H1 (cell line): ENCODE measurements around the gene S1PR3. TPM values are rescaled to one million over a fixed set of nuclear protein-coding genes. Genes with fewer than 3 reads are reported as not detected.

ENCODE experiments used
- CTCF ChIA-PET: fragments of 300-600 bp; sonication (Branson Sonifier 250); formaldehyde crosslinking; loops from one replicate; lab custom pipeline; 2021; ENCODE audit not compliant: partially characterized antibody; lab: Charles Lee
- POLR2A ChIA-PET: fragments of 300-600 bp; sonication (Branson Sonifier 250); formaldehyde crosslinking; loops from one replicate; lab custom pipeline; 2021; ENCODE audit warnings: inconsistent platforms; ENCODE audit not compliant: partially characterized antibody; lab: Charles Lee
- DNase-seq, 2 experiments: peaks; one replicate each; pipeline versions ENCODE4 v3.0.0 to v3.0.0-alpha.2; 2010 to 2022; ENCODE audit warnings: low spot score in 2 of 2, low read depth in 1 of 2, mixed read lengths in 1 of 2
- FAIRE-seq: peaks from 2 replicates; lab custom pipeline; 2011; peaks lifted over from hg19 to GRCh38; lab: Jason Lieb, UNC
- H2AFZ ChIP-seq: 2 replicates; pipeline ENCODE4 v1.8.1; 2012; ENCODE audit warnings: low read length, inconsistent platforms
- H2AK5ac ChIP-seq: 2 replicates; pipeline ENCODE4 v1.6.1; 2013; ENCODE audit warnings: low read depth, low read length
- H2BK120ac ChIP-seq: replicated peaks from 2 replicates; pipeline ENCODE3; 2013; ENCODE audit warnings: low read depth, low read length, inconsistent platforms
- H2BK12ac ChIP-seq: 2 replicates; pipeline ENCODE4 v1.6.1; 2013; ENCODE audit warnings: low read depth, low read length
- H2BK15ac ChIP-seq: 2 replicates; pipeline ENCODE4 v1.6.1; 2013; ENCODE audit warnings: low read length
- H2BK20ac ChIP-seq: 2 replicates; pipeline ENCODE4 v1.6.1; 2013; ENCODE audit warnings: low read length
- H2BK5ac ChIP-seq: 2 replicates; pipeline ENCODE4 v1.6.1; 2013; ENCODE audit warnings: low read depth, low read length
- H3K14ac ChIP-seq: 2 replicates; pipeline ENCODE4 v1.6.1; 2013; ENCODE audit warnings: inconsistent platforms; ENCODE audit not compliant: insufficient read length
- H3K18ac ChIP-seq: 2 replicates; pipeline ENCODE4 v1.6.1; 2013; ENCODE audit warnings: low read length; ENCODE audit errors: extremely low read depth
- H3K23ac ChIP-seq: 2 replicates; pipeline ENCODE4 v1.6.1; 2013; ENCODE audit warnings: inconsistent platforms; ENCODE audit not compliant: insufficient read length
- H3K23me2 ChIP-seq: 2 replicates; pipeline ENCODE4 v1.6.1; 2013; ENCODE audit warnings: low read depth, low read length
- H3K27ac ChIP-seq: 2 replicates; pipeline ENCODE4 v1.6.1; 2011; ENCODE audit warnings: low read depth, low read length, inconsistent platforms
- H3K27me3 ChIP-seq, 4 experiments: replicated peaks in 1 of 4; 1 replicate in 1 of 4; 2 replicates in 3 of 4; pipeline versions ENCODE4 v1.6.1 to v1.8.1; 2011 to 2013; ENCODE audit warnings: low read length in 3 of 4, mild to moderate bottlenecking in 3 of 4, inconsistent platforms in 2 of 4, mixed read lengths in 2 of 4, moderate library complexity in 1 of 4; ENCODE audit not compliant: control insufficient read depth in 3 of 4, insufficient read depth in 3 of 4; ENCODE audit errors: extremely low read depth in 1 of 4
- H3K36me3 ChIP-seq, 4 experiments: 2 replicates each; pipeline versions ENCODE4 v1.6.1 to v1.8.1; 2011 to 2013; ENCODE audit warnings: mild to moderate bottlenecking in 4 of 4, low read length in 3 of 4, moderate library complexity in 2 of 4, control low read depth in 1 of 4, inconsistent platforms in 1 of 4; ENCODE audit not compliant: insufficient read depth in 4 of 4, control insufficient read depth in 2 of 4
- H3K4ac ChIP-seq: replicated peaks from 2 replicates; pipeline ENCODE3; 2013; ENCODE audit warnings: low read length, low read depth, mixed read lengths, inconsistent platforms; ENCODE audit not compliant: insufficient read length
- H3K4me1 ChIP-seq, 4 experiments: replicated peaks in 1 of 4; 1 replicate in 1 of 4; 2 replicates in 3 of 4; pipeline versions ENCODE4 v1.6.1 to v1.8.1; 2011 to 2013; ENCODE audit warnings: low read length in 3 of 4, inconsistent platforms in 2 of 4, mixed read lengths in 1 of 4; ENCODE audit not compliant: insufficient read depth in 4 of 4, control insufficient read depth in 3 of 4
- H3K4me2 ChIP-seq, 2 experiments: 2 replicates each; pipeline versions ENCODE4 v1.6.1 to v1.8.1; 2011 to 2013; ENCODE audit warnings: low read depth in 2 of 2, low read length in 2 of 2, control low read depth in 1 of 2, inconsistent platforms in 1 of 2, mild to moderate bottlenecking in 1 of 2; ENCODE audit not compliant: insufficient read depth in 1 of 2
- H3K4me3 ChIP-seq, 4 experiments: fragments of 200-600, 300-600 bp in 1 of 4; sonication (generic), shearing (Covaris generic), sonication (Bioruptor Twin) in 1 of 4; 2 replicates each; pipeline versions ENCODE4 v1.5.1 to v1.8.1; 2011 to 2016; ENCODE audit warnings: low read length in 4 of 4, low read depth in 3 of 4, control low read depth in 2 of 4, inconsistent platforms in 2 of 4, mild to moderate bottlenecking in 2 of 4, mixed read lengths in 1 of 4, moderate library complexity in 1 of 4; ENCODE audit not compliant: insufficient read depth in 2 of 4; ENCODE audit errors: extremely low read depth in 1 of 4
- H3K56ac ChIP-seq: replicated peaks from 2 replicates; pipeline ENCODE3; 2013; ENCODE audit warnings: low read depth, mild to moderate bottlenecking, mixed read lengths, low read length, inconsistent platforms; ENCODE audit not compliant: insufficient read length
- H3K79me1 ChIP-seq: 2 replicates; pipeline ENCODE4 v1.6.1; 2013; ENCODE audit warnings: low read depth, low read length, control low read depth
- H3K79me2 ChIP-seq, 2 experiments: 2 replicates each; pipeline versions ENCODE4 v1.6.1 to v1.8.1; 2012 to 2013; ENCODE audit warnings: low read length in 2 of 2, mild to moderate bottlenecking in 2 of 2, inconsistent platforms in 1 of 2; ENCODE audit not compliant: insufficient read depth in 2 of 2, control insufficient read depth in 1 of 2
- H3K9ac ChIP-seq, 4 experiments: replicated peaks in 1 of 4; 1 replicate in 1 of 4; 2 replicates in 3 of 4; pipeline versions ENCODE4 v1.6.1 to v1.8.1; 2011 to 2013; ENCODE audit warnings: low read depth in 3 of 4, low read length in 3 of 4, control low read depth in 2 of 4, mild to moderate bottlenecking in 2 of 4, moderate library complexity in 2 of 4, inconsistent platforms in 1 of 4; ENCODE audit errors: extremely low read depth in 1 of 4
- H3K9me3 ChIP-seq, 2 experiments: 2 replicates each; pipeline versions ENCODE4 v1.6.1 to v1.8.1; 2012 to 2013; ENCODE audit warnings: mild to moderate bottlenecking in 2 of 2, moderate library complexity in 2 of 2, control low read depth in 1 of 2, inconsistent platforms in 1 of 2, low read depth in 1 of 2, low read length in 1 of 2, mixed read lengths in 1 of 2; ENCODE audit not compliant: insufficient read depth in 2 of 2
- H4K20me1 ChIP-seq, 2 experiments: replicated peaks in 1 of 2; 2 replicates each; pipeline versions ENCODE3 to v1.8.1; 2011 to 2013; ENCODE audit warnings: inconsistent platforms in 2 of 2, low read length in 2 of 2, mild to moderate bottlenecking in 1 of 2; ENCODE audit not compliant: insufficient read depth in 2 of 2, control insufficient read depth in 1 of 2
- H4K5ac ChIP-seq: 2 replicates; pipeline ENCODE4 v1.6.1; 2013; ENCODE audit warnings: low read length, low read depth, mixed read lengths, inconsistent platforms; ENCODE audit not compliant: insufficient read length
- H4K8ac ChIP-seq: 2 replicates; pipeline ENCODE4 v1.8.0; 2013; ENCODE audit warnings: mild to moderate bottlenecking, moderate library complexity, low read length, inconsistent platforms; ENCODE audit not compliant: insufficient read depth; ENCODE audit errors: extremely low read depth
- H4K91ac ChIP-seq: replicated peaks from 2 replicates; pipeline ENCODE3; 2013; ENCODE audit warnings: low read length, mixed read lengths, inconsistent platforms; ENCODE audit not compliant: insufficient read length
- GABPA ChIP-seq: IDR thresholded peaks from 2 replicates; pipeline ENCODE4 v1.6.1; 2011; ENCODE audit warnings: mild to moderate bottlenecking, low read length, moderate library complexity, borderline replicate concordance; ENCODE audit not compliant: insufficient read depth
- MAFK ChIP-seq: IDR thresholded peaks from 2 replicates; pipeline ENCODE4 v1.6.1; 2012; ENCODE audit warnings: low read depth, mild to moderate bottlenecking, improper control_type of control experiment, low read length
- POLR2A ChIP-seq, 2 experiments: IDR thresholded peaks; 1 replicate in 1 of 2; 2 replicates in 1 of 2; pipeline ENCODE4 v1.6.1; 2011; ENCODE audit warnings: low read depth in 2 of 2, low read length in 2 of 2, mild to moderate bottlenecking in 2 of 2; ENCODE audit errors: control extremely low read depth in 1 of 2
- RAD21 ChIP-seq, 2 experiments: IDR thresholded peaks in 1 of 2; conservative IDR thresholded peaks in 1 of 2; 2 replicates each; pipeline ENCODE4 v1.6.1; 2011; ENCODE audit warnings: low read depth in 2 of 2, low read length in 2 of 2, improper control_type of control experiment in 1 of 2, inconsistent platforms in 1 of 2, mild to moderate bottlenecking in 1 of 2, moderate library complexity in 1 of 2
- SIRT6 ChIP-seq: IDR thresholded peaks from one replicate; pipeline ENCODE4 v1.7.1; 2012; ENCODE audit warnings: low read length, inconsistent platforms
- SIX5 ChIP-seq: IDR thresholded peaks from 2 replicates; pipeline ENCODE4 v1.6.1; 2011; ENCODE audit warnings: mild to moderate bottlenecking, low read depth, low read length
- SP2 ChIP-seq: IDR thresholded peaks from 2 replicates; pipeline ENCODE4 v1.6.1; 2012; ENCODE audit warnings: mild to moderate bottlenecking, low read length, inconsistent platforms
- SP4 ChIP-seq: IDR thresholded peaks from 2 replicates; pipeline ENCODE4 v1.6.1; 2012; ENCODE audit warnings: low read length, inconsistent platforms
- SRF ChIP-seq: IDR thresholded peaks from 2 replicates; pipeline ENCODE4 v1.6.1; 2011; ENCODE audit warnings: mild to moderate bottlenecking, low read depth, low read length, moderate library complexity
- TAF1 ChIP-seq: IDR thresholded peaks from 2 replicates; pipeline ENCODE4 v1.6.1; 2011; ENCODE audit warnings: mild to moderate bottlenecking, low read depth, low read length
- WGBS, 2 experiments: shearing (Covaris generic) in 1 of 2; methylation state at CpG; one replicate each; pipeline versions ENCODE4 v1.1.6 to v1.1.7; 2013 to 2015; ENCODE audit warnings: low lambda C conversion rate in 2 of 2, mixed read lengths in 2 of 2, inconsistent platforms in 1 of 2, low coverage in 1 of 2, missing lambda C conversion rate in 1 of 2; ENCODE audit not compliant: insufficient replicate concordance in 2 of 2, insufficient coverage in 1 of 2, insufficient read length in 1 of 2; ENCODE audit errors: extremely low coverage in 1 of 2, missing lambda C conversion rate in 1 of 2; 5-methylcytosine and 5-hydroxymethylcytosine counted together
- polyA plus RNA-seq, 7 experiments: library from polyadenylated mRNA; depleted of rRNA in 3 of 7; stranded (reverse) in 5 of 7; unstranded in 2 of 7; fragments of >200 nt in 5 of 7; fragments of 200-250 nt in 2 of 7; gene quantifications; 1 replicate in 5 of 7; 2 replicates in 1 of 7; 4 replicates in 1 of 7; pipeline versions ENCODE4 v1.2.1 to v1.2.3, GENCODE V29; 2011 to 2013; ENCODE audit warnings: missing spikeins in 2 of 7, mixed read lengths in 2 of 7
- total RNA-seq: library from RNA; stranded (reverse); fragmentation: NEBNext Ultra II Directional; extraction: Animal tissue kit (Norgen Biotek cat#: 25700); gene quantifications from 2 replicates; pipeline ENCODE4 v1.2.1, GENCODE V29; 2021

Gene S1PR3
- total and polyA plus RNA-seq, 2 of the 8 experiments (the other 6 are each of a cell fraction or from before 2014, with no cell fraction given) = 3.7 to 6.4 TPM

DNA sequence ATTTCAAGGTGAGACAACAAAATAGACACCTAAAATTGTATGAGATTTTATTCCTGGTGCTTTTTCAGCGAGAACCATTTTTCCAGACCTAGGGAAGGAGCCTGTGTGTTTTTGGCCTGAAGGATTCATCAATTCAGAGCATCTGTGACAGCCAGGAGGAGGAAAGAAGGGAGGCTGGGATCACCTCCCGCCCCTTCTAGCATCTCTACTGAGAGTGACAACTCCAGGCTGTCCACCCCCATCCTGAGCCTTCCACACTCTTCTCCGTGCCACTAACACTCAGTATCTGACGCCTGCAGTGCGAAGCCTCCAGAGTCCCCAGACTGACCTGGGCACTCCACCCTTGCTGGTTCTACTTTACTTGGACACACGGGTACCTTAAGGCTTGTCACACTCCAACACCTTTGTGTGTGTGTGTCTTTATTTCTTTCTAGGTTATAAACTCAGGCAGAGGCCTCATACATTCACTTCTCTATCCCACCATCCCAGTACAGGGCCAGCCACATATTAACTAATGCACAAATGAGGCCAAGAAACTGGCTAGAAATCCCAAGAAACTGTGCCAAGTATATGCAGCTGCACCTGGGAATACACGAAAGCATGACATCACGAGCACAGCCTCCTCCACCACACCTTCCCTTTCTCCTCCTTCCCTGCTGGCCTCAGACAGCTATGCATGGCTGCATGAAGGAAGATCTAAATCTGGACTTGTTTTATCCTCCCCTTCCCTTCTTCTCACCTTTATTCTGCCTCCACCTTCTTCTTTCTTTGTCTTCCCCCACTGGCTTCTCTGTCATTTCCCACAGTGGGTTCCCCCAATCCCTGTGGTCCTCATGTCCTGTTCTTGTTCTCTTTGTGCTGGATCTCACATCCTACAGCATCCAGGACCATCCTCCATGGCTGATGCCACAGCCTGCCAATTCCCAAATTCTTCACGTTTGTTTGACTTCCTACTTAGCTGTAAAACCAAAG, 16.0 kb downstream of the S1PR3 start:
- Histone ChIP-seq H3K4ac (no peak overlapping the region), H4K5ac (no peak overlapping the region), H2BK5ac (no peak overlapping the region), H3K14ac (no peak overlapping the region), H3K79me1 (no peaks in the 10 kb centered on the region), H3K27ac (no peak overlapping the region), H2AK5ac (no peak overlapping the region), H4K20me1 (no peaks in the 10 kb centered on the region), H3K27me3 (no peaks in the 10 kb centered on the region), H3K36me3 (peaks cover 0 to 3% (median 0%) of the 10 kb centered on the region in 4 experiments; a peak in 1 of 8 replicates), H2BK20ac (no peak overlapping the region), H3K79me2 (no peaks in the 10 kb centered on the region), H2BK15ac (no peak overlapping the region), H3K4me2 (no peak overlapping the region), H3K18ac (no peak overlapping the region), H3K4me3 (no peak overlapping the region), H3K23ac (no peak overlapping the region), H2BK120ac (no peak overlapping the region), H3K4me1 (peaks cover 0 to 12% (median 4%) of the 10 kb centered on the region in 4 experiments; a peak in 5 of 7 replicates), H2BK12ac (no peak overlapping the region), H3K9ac (no peak overlapping the region), H3K9me3 (no peaks in the 10 kb centered on the region), H4K91ac (no peak overlapping the region), H4K8ac (no peak overlapping the region), H3K56ac (no peak overlapping the region), H3K23me2 (no peaks in the 10 kb centered on the region), H2AFZ (no peak overlapping the region)
- WGBS, 2 experiments = 86% methylated on average over 9 of the region's 9 CpGs; no CpG with 5 or more reads in 1 of the 2 experiments
- peak in 1 of 2 experiments; percentile 38 for DNase-seq
- POLR2A ChIA-PET = interaction anchor here (0.7 kb wide), 1 partner anchor 355 kb away, joined by 3 read pairs; no protein-coding TSS in a partner anchor
- FAIRE-seq = no peak
- CTCF ChIA-PET = interaction anchor here (0.7 to 1.4 kb wide), 2 partner anchors 263 to 272 kb away, joined by 3 read pairs; no protein-coding TSS in a partner anchor
- no peak for TF ChIP-seq RAD21 (IDR thresholded peaks at IDR 0.05 in 1 of 2, conservative IDR thresholded peaks at IDR 0.05 in 1 of 2; ENCODE audit: low read depth in 2 of 2, low read length in 2 of 2)
- TF ChIP-seq SIX5 = no peak
- TF ChIP-seq SP4 = no peak
- no peak for TF ChIP-seq GABPA
- TF ChIP-seq SRF = no peak
- TF ChIP-seq MAFK = no peak
- TF ChIP-seq SIRT6 = no peak
- TF ChIP-seq TAF1 = no peak
- TF ChIP-seq POLR2A (IDR thresholded peaks at IDR 0.05; ENCODE audit: control extremely low read depth in 1 of 2, low read depth in 2 of 2, low read length in 2 of 2) = no peak
- no peak for TF ChIP-seq SP2
